GM18526 (cell line): ENCODE measurements around the gene DSG2.

Source experiments
- POLR2A ChIP-seq: IDR thresholded peaks from 3 replicates; pipeline ENCODE4 v1.6.1; 2011; ENCODE audit not compliant: insufficient read length; ENCODE audit errors: extremely low read depth

The DSG2 gene

DNA sequence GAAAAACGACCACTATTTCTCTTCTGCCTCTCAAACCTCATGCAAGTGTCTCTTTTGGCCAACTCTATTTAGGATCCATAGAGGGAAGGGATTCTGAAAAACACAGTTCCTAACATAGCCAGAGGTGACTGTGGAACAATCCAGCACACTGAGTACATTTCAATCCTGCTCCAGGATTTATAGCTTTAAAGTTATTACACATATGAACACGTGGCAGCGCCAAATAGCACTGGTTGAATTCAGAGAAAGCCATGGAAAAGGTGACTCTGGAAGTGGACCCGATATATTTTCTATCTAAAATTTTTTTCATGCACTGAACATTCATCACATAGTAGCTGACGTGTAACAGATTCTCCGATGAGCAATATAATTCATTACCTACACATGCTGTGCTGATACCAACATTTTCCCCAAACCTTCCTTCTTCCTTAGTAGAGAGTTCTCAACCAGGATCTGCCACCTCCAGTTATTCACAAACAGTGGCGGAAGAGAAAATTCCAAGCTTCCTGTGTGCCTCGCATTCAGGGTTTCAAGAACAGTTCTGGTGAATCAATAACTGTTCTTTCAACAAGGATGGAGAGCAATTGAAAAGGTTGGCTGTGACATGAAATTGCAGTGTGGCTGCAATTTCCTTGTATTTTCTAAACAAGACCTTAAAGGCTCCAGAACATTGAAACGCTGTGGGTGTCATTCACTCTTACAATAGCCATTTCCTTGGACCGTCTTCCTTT is 68.0 kb downstream of the DSG2 start:
- TF ChIP-seq POLR2A = no peak

DNA sequence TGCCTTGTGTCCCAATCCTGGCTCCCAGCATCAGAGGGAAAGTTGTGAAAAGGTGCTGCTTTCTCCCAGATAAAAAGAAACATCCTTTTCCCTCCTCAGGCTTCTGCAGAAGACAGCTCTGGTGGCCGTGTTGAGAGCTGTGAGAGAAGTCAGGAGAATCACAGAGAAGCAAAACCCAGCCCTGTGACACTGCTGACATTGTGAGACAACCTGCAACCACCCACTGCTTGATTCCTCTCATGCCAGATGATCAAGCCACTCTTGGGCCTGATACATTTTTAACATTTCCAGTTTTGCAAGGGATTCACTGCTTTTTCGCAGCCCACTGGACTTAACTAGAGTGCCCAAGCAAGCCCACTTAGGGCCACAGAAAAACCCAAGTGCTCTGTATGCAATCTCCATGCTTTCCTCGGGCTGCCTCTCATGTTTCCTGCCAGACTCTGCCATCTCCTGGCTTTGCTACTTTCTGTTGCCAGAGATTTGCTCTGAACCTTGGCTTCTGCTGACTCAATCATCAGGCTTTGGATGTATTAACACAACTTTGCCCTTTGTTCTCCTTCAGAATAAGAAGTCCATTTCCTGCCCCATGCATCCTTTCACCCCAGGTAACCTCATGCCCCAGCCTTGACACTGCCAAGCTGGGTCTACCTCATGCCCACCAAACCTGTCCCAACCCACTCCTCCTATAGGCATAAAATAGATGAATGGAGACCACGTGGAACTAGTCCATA is 68.8 kb downstream of the DSG2 start:
- TF ChIP-seq POLR2A = no peak

DNA sequence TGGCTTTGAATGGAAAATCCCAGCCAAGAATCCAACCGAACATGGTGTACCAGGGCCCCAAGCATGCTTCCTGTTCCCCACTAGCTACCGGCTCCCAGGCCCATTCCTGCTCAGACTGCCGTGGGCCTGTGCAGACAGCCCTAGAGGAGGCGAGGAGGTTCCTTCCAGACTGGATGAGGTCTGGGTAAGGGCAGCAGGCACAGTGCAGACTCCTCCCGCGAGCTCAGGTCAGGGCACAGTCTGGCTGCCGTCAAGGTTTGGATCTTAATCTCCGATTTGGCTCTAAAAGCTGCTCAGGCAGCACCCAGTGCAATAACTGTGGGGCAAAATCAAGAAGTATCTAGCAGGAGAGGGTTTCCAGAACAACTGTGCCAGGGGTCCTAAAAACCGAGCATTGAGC is 74.4 kb downstream of the DSG2 start:
- no peak for TF ChIP-seq POLR2A

DNA sequence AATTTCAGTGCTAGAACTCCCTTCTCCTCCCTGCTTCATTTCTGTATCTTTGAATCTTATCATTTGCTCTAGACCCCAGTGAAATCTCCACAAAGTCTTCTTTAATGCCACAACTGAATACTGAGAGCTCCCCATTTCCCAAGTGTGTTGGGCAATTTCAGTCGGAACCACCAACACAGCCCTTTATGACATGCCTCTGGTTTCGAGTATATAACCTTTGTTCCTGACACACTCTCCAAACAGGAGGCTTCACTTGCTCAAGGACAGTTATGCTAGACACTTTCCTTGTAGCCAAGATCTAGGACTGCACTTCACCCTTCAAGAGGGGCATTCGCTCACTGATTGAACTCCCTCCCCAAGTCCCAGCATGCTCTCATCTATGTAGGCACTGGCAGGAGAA is 75.1 kb downstream of the DSG2 start:
- no peak for TF ChIP-seq POLR2A

DNA sequence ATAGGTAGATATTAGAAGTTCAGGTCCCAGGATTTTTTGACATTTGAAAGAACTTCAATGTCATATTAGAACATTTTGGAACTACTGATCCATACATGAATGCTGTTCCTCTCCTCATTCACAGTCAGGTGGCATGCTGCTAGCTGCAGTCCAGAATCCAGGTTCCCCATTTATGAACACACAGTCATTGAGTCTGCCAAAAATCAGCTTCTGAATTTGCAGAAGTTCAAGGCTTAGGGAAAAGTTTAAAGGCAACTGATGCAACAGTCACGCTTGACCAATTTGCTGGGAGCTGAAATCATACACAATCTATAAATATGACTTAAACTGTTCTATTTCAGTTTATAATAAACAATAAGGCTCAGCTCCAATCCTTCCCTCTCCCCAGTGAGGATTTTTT is 76.4 kb downstream of the DSG2 start:
- TF ChIP-seq POLR2A = no peak

DNA sequence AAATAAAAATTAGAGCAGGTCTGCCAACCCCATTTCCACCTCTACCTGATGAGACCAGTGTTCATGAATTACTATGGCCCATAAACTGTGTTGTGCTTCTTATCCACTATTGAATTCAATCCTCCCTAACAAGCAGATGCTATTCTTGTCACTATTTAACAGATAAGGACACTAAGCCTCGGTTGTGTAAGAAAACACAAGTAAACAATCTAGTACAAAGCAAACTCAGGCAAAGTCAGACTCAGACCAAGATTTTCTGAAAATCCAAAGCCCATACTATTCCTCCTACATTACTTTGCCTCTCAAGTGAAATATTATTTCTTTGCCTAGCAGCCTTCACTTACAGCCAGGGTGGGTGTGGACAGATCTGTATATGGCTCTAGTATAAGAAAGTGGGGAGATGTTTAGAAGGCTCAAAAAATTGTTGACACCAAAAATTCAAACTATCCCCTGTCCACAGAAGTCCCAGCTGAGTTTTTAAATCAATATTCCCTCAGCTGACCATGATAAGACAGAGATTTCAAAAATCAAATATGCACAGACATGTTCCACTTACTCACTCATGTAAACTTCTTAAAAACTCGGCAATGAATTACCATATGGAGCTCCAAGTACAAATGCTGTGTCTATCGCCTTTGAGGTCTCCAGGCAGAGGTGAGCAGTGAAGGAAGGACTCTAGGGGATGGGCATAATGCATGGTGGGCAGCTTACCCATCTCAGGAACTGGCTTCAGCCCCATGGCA is 77.7 kb downstream of the DSG2 start:
- TF ChIP-seq POLR2A = no peak

DNA sequence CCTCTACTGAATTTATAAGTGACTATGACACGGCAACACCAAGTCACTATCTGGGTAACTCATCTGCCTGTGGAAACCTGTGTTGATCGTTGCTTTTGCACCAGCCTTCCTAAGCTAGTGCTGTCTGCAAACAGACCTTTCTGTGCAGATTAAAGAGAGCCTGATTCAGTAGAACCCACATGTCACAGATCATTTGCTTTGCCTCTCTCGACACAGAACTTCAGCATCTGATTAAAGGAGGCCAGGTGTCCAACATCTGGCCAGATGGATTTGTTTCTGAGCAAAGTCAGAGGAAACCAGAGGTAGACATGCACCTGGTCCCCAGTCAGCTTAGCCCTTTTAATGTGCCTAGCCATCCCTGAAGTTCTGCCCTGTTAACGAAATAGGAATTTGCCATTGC is 78.7 kb downstream of the DSG2 start:
- no peak for TF ChIP-seq POLR2A

DNA sequence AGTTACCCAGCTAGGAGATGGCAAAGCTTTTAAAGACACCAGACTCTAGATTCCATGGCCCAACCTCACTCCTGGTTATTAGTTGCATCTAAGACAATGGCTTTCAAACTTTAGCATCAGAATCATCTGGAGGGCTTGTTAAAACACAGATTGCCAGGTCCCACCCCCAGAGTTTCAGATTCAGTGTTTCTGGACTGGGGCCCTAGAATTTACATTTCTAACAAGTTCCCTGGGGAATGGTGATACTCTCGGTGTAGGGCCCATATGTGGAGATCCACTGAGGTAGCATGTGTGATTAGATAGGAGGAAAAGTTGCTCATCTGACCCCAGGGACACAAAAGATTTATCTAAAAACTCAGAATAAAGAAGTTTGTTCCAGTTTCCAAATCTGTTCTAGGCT is 79.2 kb downstream of the DSG2 start:
- TF ChIP-seq POLR2A = no peak

DNA sequence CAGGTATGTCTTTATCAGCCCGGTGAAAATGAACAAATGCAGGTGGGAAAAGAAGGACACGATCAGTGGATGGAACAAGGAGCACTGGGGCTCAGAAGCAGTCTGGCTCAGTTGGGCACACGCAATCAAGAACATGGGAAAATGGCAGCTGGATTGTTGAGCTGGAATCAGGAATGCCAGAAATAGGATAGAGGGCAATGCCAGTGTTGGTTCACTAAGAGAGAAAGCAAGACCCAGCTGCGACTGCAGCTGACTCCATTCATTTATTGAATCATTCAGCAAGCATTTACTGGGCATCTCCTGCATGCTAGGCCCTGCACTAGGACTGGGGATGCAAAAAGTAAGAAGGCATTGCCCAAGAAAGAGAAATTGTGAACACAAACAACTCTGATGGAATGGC is 80.1 kb downstream of the DSG2 start:
- TF ChIP-seq POLR2A = no peak

DNA sequence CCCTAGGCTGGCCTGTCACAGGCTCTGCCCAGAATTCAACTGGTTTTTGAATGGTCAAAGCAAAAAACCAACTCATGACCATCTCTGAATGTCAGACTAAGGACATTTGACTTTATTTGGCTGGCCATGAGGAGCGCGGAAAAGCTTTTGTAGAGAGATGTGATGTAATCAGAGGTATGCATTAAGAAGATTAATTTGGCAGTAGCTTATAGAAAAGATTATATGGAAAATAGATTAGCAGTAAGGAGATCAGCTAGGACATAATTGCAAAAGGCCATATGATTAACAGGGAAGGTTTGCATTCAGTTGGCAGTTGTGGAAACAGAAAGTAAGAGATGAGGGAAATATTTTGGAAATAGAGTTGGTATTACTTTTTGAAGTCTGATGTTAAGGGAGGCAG is 81.4 kb downstream of the DSG2 start:
- no peak for TF ChIP-seq POLR2A

DNA sequence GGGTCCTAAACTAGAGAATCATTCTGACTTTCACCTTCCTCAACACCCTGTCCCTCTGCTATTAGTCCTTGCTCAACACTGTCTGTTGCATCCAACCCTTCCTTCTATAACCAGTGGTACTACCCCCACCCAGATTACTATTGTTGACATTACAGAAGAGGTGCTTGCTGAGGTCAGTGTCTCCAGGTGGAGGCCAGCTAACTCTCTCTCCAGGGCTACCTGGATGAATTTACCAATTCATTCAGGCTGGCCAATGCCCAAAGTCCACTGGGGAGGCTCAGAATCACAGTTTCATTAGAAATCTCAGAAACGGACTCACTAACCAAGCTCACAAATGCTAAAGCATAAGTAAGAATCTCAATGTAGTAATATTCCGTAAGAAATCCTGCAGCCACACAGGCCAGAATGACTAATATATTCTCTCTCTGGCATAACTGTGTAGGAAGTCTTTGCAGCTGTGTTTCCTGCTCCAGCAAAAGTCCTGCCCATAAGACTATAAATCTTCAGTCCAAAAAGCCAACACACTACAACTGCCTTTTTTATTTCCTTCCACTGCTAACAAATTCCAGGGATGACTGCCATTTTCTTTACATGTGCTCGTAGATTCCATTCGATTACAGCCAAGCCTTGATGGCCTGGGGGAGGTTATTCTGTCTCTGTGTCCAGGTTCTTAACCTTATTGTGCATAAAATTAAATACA is 83.7 kb downstream of the DSG2 start:
- TF ChIP-seq POLR2A = no peak

DNA sequence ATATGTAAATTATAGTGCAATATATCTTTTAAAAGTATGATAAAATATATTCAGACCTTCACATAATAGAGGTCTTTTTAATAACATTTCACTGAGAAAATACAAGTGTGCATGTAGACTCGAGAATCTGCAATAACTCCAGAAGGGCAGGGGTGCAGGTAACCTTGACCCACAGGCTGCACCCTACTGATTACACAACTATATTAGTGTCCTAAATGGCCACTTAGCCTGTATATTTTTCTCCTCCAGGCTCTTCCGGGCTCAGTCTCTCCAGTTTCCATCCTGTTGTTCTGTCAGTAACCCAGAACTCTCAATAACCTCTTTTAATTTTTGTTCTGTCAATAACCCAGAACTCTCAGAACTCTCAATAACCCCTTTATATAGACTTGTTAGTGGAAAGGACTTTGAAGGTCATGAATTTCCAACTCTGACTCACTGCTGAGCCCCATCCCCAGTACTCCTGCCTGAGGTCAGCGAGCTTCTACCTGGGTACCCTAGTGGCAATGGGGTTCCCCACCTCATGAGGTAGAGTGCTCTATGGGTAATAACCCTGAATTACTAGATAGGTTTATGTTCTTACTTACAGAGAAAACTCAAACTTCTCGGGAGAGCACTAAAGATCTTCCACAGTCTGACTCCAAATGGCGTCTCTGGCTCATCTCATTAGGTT is 85.3 kb downstream of the DSG2 start:
- TF ChIP-seq POLR2A = no peak

DNA sequence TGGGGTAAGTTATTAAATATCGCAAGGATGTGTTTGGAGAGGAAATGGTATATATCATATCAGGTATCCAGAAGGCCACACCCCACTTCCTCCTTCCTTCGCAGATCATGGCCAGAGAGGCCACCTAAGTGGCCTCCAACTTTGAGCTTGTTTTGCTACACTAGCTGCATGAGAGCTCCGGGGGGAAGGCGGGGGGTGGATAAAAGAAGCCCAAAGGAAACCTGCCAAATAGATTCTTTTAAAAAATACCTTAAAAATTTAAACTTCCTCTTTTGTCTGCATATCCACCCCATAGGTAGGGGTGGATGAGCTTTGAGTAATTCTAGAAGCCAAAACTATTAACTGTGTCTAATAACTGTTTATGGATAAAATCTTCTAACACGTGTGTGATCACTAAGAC is 88.0 kb downstream of the DSG2 start:
- no peak for TF ChIP-seq POLR2A

DNA sequence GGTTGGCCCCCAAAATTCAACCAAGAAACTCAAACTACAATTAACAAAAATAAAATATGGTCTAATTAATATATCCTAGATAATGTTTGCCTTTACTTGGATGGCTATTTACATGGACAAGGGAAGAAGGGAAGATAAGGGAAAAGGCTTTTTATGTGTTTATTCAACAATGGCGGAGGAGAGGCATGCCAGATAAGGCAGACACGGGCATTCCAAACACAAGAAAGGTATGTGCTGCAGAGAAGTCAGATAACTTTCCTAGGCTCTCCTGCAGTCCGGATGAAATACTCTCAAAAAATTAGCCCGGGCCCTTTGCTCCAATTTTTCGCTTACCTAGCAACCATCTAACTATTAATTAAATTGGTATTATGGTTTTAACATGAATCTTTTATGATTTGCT is 88.6 kb downstream of the DSG2 start:
- no peak for TF ChIP-seq POLR2A

DNA sequence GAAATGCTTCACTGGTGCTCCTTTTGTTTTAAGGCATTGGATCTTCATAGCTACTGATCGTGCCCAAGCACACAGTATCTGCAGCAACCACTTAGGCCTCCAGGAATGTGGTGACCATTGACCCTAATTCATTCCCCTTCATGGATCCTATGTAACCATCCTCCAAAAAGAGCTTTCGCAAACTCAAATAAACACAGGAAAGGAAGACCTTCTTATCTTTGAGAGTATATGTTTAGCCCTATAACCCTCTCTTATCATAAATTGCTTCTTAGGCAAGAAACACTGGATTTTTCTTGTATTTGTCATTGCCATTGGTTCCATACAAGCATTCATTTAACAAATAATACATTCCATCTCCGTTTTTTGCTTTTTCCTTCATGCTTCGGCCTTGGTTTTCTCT is 89.6 kb downstream of the DSG2 start:
- no peak for TF ChIP-seq POLR2A
